ENCODE measurements around the gene ASB16.

ASB16 gene

GRCh38 chr17:44207743-44208142 lies 37.2 kb downstream of the ASB16 start:
- TF ChIP-seq BACH2 (CRISPR knock-in tag; IDR thresholded peaks at IDR 0.05; ENCODE audit: borderline replicate concordance) (no peak), ZNF70 (CRISPR knock-in tag; IDR thresholded peaks at IDR 0.05) (no peak), ARNTL (CRISPR knock-in tag; IDR thresholded peaks at IDR 0.05; ENCODE audit: borderline replicate concordance, low read depth) (no peak), POU6F1 (CRISPR knock-in tag; IDR thresholded peaks at IDR 0.05; ENCODE audit: borderline replicate concordance, low read depth) (no peak), ZNF565 (CRISPR knock-in tag; conservative IDR thresholded peaks at IDR 0.05; ENCODE audit: low read depth) (no peak), CREB5 (CRISPR knock-in tag; IDR thresholded peaks at IDR 0.05; ENCODE audit: low read depth) (no peak), PATZ1 (CRISPR knock-in tag; IDR thresholded peaks at IDR 0.05; ENCODE audit: borderline replicate concordance) (no peak), PPARA (CRISPR knock-in tag; IDR thresholded peaks at IDR 0.05; ENCODE audit: borderline replicate concordance) (no peak), TCF4 (CRISPR knock-in tag; IDR thresholded peaks at IDR 0.05; ENCODE audit: borderline replicate concordance) (no peak), RARB (CRISPR knock-in tag; IDR thresholded peaks at IDR 0.05) (no peak), TOX (CRISPR knock-in tag; IDR thresholded peaks at IDR 0.05; ENCODE audit: borderline replicate concordance) (no peak), SNAI2 (CRISPR knock-in tag; IDR thresholded peaks at IDR 0.05) (no peak), ZFP3 (CRISPR knock-in tag; IDR thresholded peaks at IDR 0.05) (no peak), ZC3H10 (CRISPR knock-in tag; IDR thresholded peaks at IDR 0.05) (no peak), ISL1 (CRISPR knock-in tag; IDR thresholded peaks at IDR 0.05) (no peak), ZNF8 (CRISPR knock-in tag; IDR thresholded peaks at IDR 0.05) (no peak), ZFP30 (CRISPR knock-in tag; IDR thresholded peaks at IDR 0.05) (no peak), CSDC2 (CRISPR knock-in tag; IDR thresholded peaks at IDR 0.05) (no peak)
- no peak for ATAC-seq

- no peak for TF ChIP-seq CSRNP3 (CRISPR knock-in tag; IDR thresholded peaks at IDR 0.05)
- TF ChIP-seq POU6F1 (CRISPR knock-in tag; IDR thresholded peaks at IDR 0.05; ENCODE audit: borderline replicate concordance, low read depth): no peak
- no peak for TF ChIP-seq ZNF565 (CRISPR knock-in tag; conservative IDR thresholded peaks at IDR 0.05; ENCODE audit: low read depth)
- no peak for TF ChIP-seq BACH2 (CRISPR knock-in tag; IDR thresholded peaks at IDR 0.05; ENCODE audit: borderline replicate concordance)
- no peak for TF ChIP-seq RARB (CRISPR knock-in tag; IDR thresholded peaks at IDR 0.05)
- no peak for TF ChIP-seq TSHZ2 (CRISPR knock-in tag; IDR thresholded peaks at IDR 0.05)
- no peak for TF ChIP-seq PPARA (CRISPR knock-in tag; IDR thresholded peaks at IDR 0.05; ENCODE audit: borderline replicate concordance)
- TF ChIP-seq ZFP30 (CRISPR knock-in tag; IDR thresholded peaks at IDR 0.05): no peak
- no peak for TF ChIP-seq TCF4 (CRISPR knock-in tag; IDR thresholded peaks at IDR 0.05; ENCODE audit: borderline replicate concordance)
- TF ChIP-seq OSR1 (CRISPR knock-in tag; IDR thresholded peaks at IDR 0.05): no peak
- TF ChIP-seq ZNF8 (CRISPR knock-in tag; IDR thresholded peaks at IDR 0.05): no peak
- no peak for TF ChIP-seq ISL1 (CRISPR knock-in tag; IDR thresholded peaks at IDR 0.05)
- TF ChIP-seq ESRRG (CRISPR knock-in tag; IDR thresholded peaks at IDR 0.05): no peak
- TF ChIP-seq ARNTL (CRISPR knock-in tag; IDR thresholded peaks at IDR 0.05; ENCODE audit: borderline replicate concordance, low read depth): no peak
- no peak for TF ChIP-seq SNAI2 (CRISPR knock-in tag; IDR thresholded peaks at IDR 0.05)
- TF ChIP-seq PATZ1 (CRISPR knock-in tag; IDR thresholded peaks at IDR 0.05; ENCODE audit: borderline replicate concordance): no peak
- no peak for TF ChIP-seq ZFP3 (CRISPR knock-in tag; IDR thresholded peaks at IDR 0.05)
- no peak for TF ChIP-seq TOX (CRISPR knock-in tag; IDR thresholded peaks at IDR 0.05; ENCODE audit: borderline replicate concordance)
- TF ChIP-seq GLIS3 (CRISPR knock-in tag; IDR thresholded peaks at IDR 0.05): no peak
- no peak for ATAC-seq
These were observed 39.4 kb downstream of the ASB16 start for GRCh38 chr17:44209786-44210341.

All from SK-N-SH treated with all-trans-retinoic acid at 6 μM for 48 hours (cell line).